ENCODE data around the gene CACNA1I.
A peak's percentile ranks its signal among the peaks of the same experiment; 100 is the strongest.

CACNA1I gene

DNA sequence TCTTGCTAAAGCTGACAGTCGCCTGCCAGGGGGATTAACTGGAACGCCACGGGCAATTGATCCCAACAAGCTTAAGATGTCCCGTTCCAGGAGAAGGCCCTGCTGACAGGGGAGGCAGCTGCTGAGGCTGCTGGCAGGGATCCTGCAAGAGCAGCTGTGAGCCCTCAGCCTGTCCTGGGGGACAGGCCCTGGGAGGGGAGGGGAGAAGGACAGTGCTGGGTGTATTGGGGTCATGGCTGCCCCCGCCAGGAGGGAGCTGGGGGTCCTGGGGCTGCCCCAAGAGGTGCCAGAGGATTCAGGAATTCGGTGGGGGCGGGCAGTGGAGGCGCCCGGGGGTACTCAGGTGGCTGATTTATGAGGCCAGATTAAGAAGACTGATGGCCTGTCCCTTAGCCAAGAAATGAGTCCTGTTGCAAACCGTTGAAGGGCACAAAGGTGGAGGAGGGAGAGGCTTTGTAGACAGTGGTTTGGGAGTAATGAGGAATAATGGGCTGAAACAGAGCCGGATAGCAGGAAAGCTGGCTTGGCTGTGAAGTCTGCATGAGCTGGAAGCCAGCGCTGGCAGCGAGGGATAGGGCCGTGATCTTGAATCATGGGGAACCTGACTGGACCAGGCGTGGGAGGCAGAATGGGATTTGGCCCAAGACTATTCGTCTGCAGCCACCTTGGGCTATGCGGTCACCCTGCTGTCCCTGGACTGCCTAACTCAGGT, 133.5 kb downstream of the CACNA1I start:
- Mint-ChIP-seq H3K9me3 (no peaks in the 10 kb centered on the region), H3K27ac (no peak overlapping the region), H3K4me1 (no peaks in the 10 kb centered on the region), H3K36me3 (no peaks in the 10 kb centered on the region), H3K4me3 (no peak overlapping the region), H3K27me3 (peaks cover 41% of the 10 kb centered on the region)
- no peak for ATAC-seq

- H3K27ac Mint-ChIP-seq, result no peak overlapping the region
- no peaks in the 10 kb centered on the region for H3K4me1 Mint-ChIP-seq
Observed at GRCh38 chr22:39705386-39705785, 134.8 kb downstream of the CACNA1I start.

DNA sequence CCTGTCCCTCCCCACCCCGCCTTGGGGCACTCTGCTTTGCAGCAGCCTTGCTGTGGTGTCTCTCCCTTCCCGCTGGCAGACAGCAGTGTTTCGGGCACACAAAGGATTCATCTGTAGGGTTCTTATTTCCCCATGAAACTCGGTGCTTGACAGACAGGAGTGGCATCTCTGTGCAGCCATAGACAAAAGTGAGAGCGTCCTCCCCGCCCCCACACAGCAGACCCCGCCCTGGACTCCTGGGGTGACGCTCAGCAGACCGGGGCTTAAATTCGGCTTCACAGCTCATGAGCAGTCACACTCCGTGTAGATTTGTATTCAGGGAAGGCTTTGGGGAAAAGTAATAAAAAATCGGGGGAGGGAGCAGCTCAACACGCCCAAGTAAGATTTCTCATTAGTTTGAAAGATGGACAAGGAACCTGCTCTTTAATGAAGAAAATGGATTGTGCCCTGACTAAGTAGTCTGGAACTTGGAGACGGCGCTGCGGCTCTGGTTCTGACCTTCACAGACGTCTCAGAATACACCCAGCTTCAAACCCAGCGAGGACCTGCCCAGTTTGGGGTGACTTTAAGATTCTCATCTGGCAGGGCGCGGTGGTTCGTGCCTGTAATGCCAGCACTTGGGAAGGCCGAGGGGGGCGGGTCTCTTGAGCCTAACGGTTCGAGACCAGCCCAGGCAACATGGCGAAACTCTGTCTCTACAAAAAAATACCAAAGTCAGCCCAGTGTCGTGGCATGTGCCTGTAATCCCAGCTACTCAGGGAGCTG, 136.0 kb downstream of the CACNA1I start:
- H3K9me3 Mint-ChIP-seq, result no peaks in the 10 kb centered on the region
- H3K4me3 Mint-ChIP-seq, result no peak overlapping the region
- no peak overlapping the region for H3K27ac Mint-ChIP-seq
- H3K36me3 Mint-ChIP-seq, result no peaks in the 10 kb centered on the region
- no peaks in the 10 kb centered on the region for H3K4me1 Mint-ChIP-seq
- ATAC-seq, result no peak
- H3K27me3 Mint-ChIP-seq, result peaks cover 38% of the 10 kb centered on the region

More at GRCh38 chr22:39705386-39705785, 134.8 kb downstream of the CACNA1I start:
- Mint-ChIP-seq H3K4me3 (no peak overlapping the region), H3K9me3 (no peaks in the 10 kb centered on the region), H3K27me3 (peaks cover 42% of the 10 kb centered on the region), H3K36me3 (no peaks in the 10 kb centered on the region)
- no peak for ATAC-seq

DNA sequence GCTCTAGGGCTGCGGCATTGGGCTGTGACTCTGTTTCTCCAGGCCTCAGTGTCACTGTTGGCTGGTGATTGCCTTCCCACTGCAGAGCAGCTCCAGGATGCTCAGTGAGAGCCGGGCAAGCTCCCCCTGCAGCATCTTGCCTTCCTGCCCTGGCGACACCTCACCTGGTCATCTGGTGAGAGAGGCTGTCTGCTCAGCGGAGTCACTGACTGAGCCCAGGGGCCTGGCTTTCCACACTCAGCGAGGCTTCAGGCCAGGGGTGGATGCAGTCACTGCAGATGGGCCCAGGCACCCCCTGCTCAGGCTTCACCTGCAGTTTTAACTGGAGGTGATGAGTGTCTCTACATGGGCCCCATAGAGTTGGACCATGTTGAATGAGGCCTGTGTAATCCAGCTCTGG, 136.8 kb downstream of the CACNA1I start:
- ATAC-seq, result peak; percentile 24
- H3K36me3 Mint-ChIP-seq, result no peaks in the 10 kb centered on the region
- H3K4me3 Mint-ChIP-seq, result no peak overlapping the region
- H3K9me3 Mint-ChIP-seq, result no peaks in the 10 kb centered on the region
- H3K27me3 Mint-ChIP-seq, result peaks cover 30% of the 10 kb centered on the region
- no peak overlapping the region for H3K27ac Mint-ChIP-seq
- H3K4me1 Mint-ChIP-seq, result peaks cover 4% of the 10 kb centered on the region

DNA sequence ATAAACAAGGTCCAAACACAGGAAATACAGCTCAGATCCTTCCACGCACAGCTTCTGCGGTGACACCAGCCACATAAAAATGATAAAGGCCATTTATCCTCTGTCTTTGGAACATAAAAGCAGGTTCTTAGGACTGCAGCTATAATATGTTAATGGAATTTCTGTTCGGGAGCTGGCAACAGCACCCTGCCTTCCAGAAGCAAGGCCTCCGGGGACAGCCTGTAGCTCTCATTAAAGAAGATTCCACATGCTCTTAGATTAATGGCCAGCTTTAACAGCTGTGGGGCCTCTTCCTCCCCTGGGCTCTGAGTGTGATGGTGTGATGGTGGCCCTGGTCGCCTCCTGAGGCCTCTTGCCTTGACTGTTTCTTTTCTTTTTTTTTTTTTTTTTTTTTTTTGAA, 137.3 kb downstream of the CACNA1I start:
- Mint-ChIP-seq H3K27ac (no peak overlapping the region), H3K36me3 (no peaks in the 10 kb centered on the region), H3K4me3 (no peak overlapping the region), H3K4me1 (peaks cover 9% of the 10 kb centered on the region), H3K27me3 (peaks cover 30% of the 10 kb centered on the region), H3K9me3 (no peaks in the 10 kb centered on the region)
- no peak for ATAC-seq

- H3K4me1 Mint-ChIP-seq, result peaks cover 14% of the 10 kb centered on the region
- H3K4me3 Mint-ChIP-seq, result no peak overlapping the region
- no peak overlapping the region for H3K27ac Mint-ChIP-seq
- no peaks in the 10 kb centered on the region for H3K9me3 Mint-ChIP-seq
- no peak for ATAC-seq
- peaks cover 16% of the 10 kb centered on the region for H3K27me3 Mint-ChIP-seq
- no peaks in the 10 kb centered on the region for H3K36me3 Mint-ChIP-seq
Observed at GRCh38 chr22:39710380-39711150, 140.0 kb downstream of the CACNA1I start.

- no peak overlapping the region for H3K27ac Mint-ChIP-seq
- no peak overlapping the region for H3K4me3 Mint-ChIP-seq
- peaks cover 14% of the 10 kb centered on the region for H3K4me1 Mint-ChIP-seq
- no peaks in the 10 kb centered on the region for H3K36me3 Mint-ChIP-seq
- H3K27me3 Mint-ChIP-seq, result peaks cover 16% of the 10 kb centered on the region
- no peaks in the 10 kb centered on the region for H3K9me3 Mint-ChIP-seq
- no peak for ATAC-seq
Observed at GRCh38 chr22:39712081-39712480, 141.5 kb downstream of the CACNA1I start.

DNA sequence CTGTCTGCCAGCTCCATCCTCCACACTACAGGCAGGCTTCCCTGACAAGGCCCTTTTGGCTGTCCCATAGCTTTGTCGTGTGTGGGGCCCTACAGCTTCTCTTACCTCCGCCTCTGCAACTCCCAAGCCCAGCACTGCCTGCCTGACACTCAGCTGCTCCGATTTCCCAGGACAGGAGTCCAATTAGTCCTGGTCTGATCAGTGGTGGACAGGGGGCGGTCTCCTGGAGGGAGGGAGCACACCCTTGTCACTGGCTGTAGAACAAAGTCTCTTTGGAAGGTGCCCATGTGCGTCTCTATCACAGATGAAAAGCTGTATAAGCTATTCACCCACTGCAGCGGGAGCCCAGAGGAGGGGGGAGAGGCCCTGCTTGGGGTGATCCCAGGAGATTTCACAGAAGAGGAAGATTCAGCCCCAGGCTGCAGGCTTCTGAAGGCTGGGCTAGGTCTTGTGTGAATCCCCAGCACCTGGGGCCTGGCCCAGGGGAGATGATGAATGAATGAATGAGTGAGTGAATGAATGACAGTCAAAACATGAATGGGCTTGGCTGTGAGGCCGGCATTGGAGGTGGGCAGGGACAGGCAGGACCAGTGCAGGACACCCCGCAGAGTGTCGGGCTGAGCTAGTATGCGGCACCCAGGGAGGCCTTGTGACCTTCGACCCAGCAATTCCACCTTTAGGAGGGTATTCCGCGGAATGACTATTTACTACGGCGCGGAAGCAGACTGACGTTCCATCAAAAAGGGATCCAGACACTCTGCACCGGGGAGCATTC, 142.4 kb downstream of the CACNA1I start:
- H3K4me1 Mint-ChIP-seq, result peaks cover 14% of the 10 kb centered on the region
- no peak overlapping the region for H3K4me3 Mint-ChIP-seq
- H3K36me3 Mint-ChIP-seq, result no peaks in the 10 kb centered on the region
- peak overlapping the region; percentile 36 for H3K27ac Mint-ChIP-seq
- peaks cover 16% of the 10 kb centered on the region for H3K27me3 Mint-ChIP-seq
- ATAC-seq, result peak; percentile 32
- no peaks in the 10 kb centered on the region for H3K9me3 Mint-ChIP-seq

GRCh38 chr22:39713799-39714290, 143.3 kb downstream of the CACNA1I start:
- ATAC-seq, result peak; percentile 32
- peaks cover 16% of the 10 kb centered on the region for H3K27me3 Mint-ChIP-seq
- H3K4me1 Mint-ChIP-seq, result peaks cover 14% of the 10 kb centered on the region
- no peak overlapping the region for H3K27ac Mint-ChIP-seq
- H3K36me3 Mint-ChIP-seq, result no peaks in the 10 kb centered on the region
- H3K4me3 Mint-ChIP-seq, result no peak overlapping the region
- no peaks in the 10 kb centered on the region for H3K9me3 Mint-ChIP-seq

DNA sequence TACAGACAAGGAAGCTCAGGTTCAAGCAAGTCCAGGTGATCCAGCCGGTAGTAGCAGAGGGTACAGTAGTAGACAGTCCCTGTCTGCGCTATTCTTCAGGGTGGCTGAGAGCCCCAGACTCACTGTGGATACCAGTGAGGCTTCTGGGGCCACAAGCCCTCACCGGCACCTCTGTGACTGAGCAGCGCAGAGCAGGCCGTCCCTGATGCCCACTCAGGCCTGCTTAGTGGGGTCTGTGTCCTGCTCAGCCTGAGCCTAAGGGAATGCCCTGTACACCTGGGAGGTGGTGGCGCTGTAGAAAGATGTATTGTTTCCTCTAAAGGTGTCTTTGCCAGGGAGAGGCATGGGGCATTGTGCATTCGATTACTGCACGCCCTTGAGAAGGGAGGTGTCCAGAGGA, 143.8 kb downstream of the CACNA1I start:
- Mint-ChIP-seq H3K27ac (no peak overlapping the region), H3K36me3 (no peaks in the 10 kb centered on the region), H3K4me3 (no peak overlapping the region), H3K9me3 (no peaks in the 10 kb centered on the region), H3K4me1 (peaks cover 14% of the 10 kb centered on the region), H3K27me3 (peaks cover 16% of the 10 kb centered on the region)
- ATAC-seq, result no peak

DNA sequence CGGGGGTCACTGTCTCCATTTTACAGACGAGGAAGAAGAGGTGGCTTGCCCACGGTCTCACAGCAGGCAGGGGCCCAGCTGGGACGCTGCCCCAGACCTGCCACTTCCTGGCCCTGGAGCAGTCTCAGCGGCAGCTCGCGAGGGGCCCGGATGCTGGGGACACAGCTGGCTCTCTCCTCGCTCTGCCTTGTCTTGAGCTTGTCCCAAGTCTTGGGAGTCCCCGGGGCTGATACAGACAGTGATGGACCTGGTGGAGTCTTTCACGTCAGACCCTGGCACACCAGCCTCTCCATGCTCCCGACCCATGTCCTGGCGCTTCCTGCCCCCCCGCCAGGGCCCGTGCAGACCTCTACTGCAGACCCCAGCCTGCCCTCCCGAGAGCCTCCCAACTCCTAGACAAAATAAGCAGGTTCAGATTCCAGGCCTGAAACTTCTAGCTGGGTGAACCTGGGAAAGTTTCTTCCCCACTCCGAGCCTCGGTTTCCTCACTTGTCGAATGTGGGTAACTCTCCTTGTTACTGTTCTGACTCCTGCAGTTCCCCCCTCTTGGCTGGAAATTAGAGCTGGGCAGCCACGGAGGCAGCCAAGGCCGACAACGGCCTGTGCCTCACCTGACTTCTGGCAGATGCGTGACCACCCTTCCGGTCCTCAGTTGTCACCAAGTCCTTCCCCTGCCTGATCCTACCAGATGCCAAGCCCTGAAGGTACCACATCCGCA, 145.4 kb downstream of the CACNA1I start:
- H3K9me3 Mint-ChIP-seq, result no peaks in the 10 kb centered on the region
- no peak overlapping the region for H3K27ac Mint-ChIP-seq
- peaks cover 20% of the 10 kb centered on the region for H3K4me1 Mint-ChIP-seq
- H3K36me3 Mint-ChIP-seq, result no peaks in the 10 kb centered on the region
- peak; percentile 7 for ATAC-seq
- peaks cover 13% of the 10 kb centered on the region for H3K27me3 Mint-ChIP-seq
- H3K4me3 Mint-ChIP-seq, result no peak overlapping the region

DNA sequence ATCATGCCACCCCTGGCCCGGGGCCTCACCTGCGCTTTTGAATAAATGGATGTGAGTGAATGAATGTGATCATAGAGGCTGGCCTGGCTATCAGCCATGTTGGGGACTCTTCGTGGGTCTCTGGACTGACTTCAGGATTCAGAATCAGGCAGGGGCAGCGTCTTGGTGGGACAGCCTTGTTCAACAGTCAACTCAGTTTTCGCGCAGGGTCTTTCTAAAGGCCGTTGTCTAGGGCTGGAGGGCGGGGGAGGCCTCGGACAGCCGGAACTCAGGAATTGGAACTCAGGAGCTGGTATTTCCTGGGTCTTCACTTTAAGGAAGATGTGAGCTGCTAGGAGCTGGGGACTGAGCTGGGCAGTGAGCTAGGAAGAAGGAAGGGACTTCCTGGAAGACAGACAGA, 146.0 kb downstream of the CACNA1I start:
- H3K27me3 Mint-ChIP-seq, result peaks cover 11% of the 10 kb centered on the region
- H3K4me1 Mint-ChIP-seq, result peaks cover 20% of the 10 kb centered on the region
- H3K27ac Mint-ChIP-seq, result no peak overlapping the region
- no peak overlapping the region for H3K4me3 Mint-ChIP-seq
- no peaks in the 10 kb centered on the region for H3K36me3 Mint-ChIP-seq
- no peak for ATAC-seq
- no peaks in the 10 kb centered on the region for H3K9me3 Mint-ChIP-seq

DNA sequence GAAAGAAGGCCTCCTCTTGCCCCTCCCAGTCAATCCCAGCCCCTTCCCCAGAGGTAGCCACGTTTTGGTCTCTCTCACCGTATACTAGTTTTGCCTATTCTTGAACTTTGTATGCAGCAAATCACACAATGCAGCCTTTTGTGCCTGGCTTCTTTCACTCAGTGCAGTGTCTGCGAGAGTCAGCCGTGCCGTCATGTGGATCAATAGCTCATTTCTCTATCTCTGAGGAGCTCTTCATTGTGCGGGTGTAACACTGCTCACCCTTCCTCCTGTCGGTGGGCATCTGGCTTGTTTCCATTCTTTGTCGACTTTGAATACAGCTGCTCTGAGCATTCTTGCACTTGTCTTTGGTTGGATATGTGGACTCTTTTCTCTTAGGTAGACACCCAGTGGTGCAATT, 146.5 kb downstream of the CACNA1I start:
- no peak for ATAC-seq
- Mint-ChIP-seq H3K9me3 (no peaks in the 10 kb centered on the region), H3K27ac (no peak overlapping the region), H3K27me3 (peaks cover 11% of the 10 kb centered on the region), H3K4me3 (no peak overlapping the region), H3K4me1 (peaks cover 19% of the 10 kb centered on the region), H3K36me3 (no peaks in the 10 kb centered on the region)

GRCh38 chr22:39718206-39718605, 147.7 kb downstream of the CACNA1I start:
- Mint-ChIP-seq H3K27ac (no peak overlapping the region), H3K4me1 (peaks cover 8% of the 10 kb centered on the region), H3K27me3 (peaks cover 15% of the 10 kb centered on the region), H3K9me3 (no peaks in the 10 kb centered on the region), H3K4me3 (no peak overlapping the region), H3K36me3 (no peaks in the 10 kb centered on the region)
- ATAC-seq, result no peak
